Panc1 (cell line): Measurements from ENCODE around the gene TPRG1. TPM values are rescaled to one million over a fixed set of nuclear protein-coding genes. Genes with fewer than 3 reads are reported as not detected.

Experiments
- ATAC-seq: fragments of 200-7000 bp; cut with Tn5 transposase; 2 replicates; pipeline ENCODE4 v1.9.1; 2020; ENCODE audit warnings: mild to moderate bottlenecking, moderate library complexity
- BruUV-seq: library from RNA; stranded (reverse); fragments of 400-500 nt; replicated peaks from 2 replicates; lab custom pipeline; 2021; lab: Mats Ljungman, UMichigan
- CTCF ChIA-PET: fragments of 300-600 bp; sonication (Branson Sonifier 250); formaldehyde crosslinking; loops from one replicate; lab custom pipeline; 2022; ENCODE audit warnings: antibody characterized with exemption; lab: Charles Lee
- POLR2A ChIA-PET: fragments of 300-600 bp; sonication (Branson Sonifier 250); formaldehyde crosslinking; loops from one replicate; lab custom pipeline; 2022; ENCODE audit warnings: antibody characterized with exemption; lab: Charles Lee
- DNase-seq: peaks from one replicate; pipeline ENCODE4 v3.0.0-alpha.2; 2010; ENCODE audit warnings: low read depth, low spot score
- H3K27ac ChIP-seq: 2 replicates; pipeline ENCODE4 v1.5.1; 2011; ENCODE audit warnings: mild to moderate bottlenecking, low read length, inconsistent platforms
- H3K27me3 ChIP-seq: fragments of 200-500 bp; sonication (Bioruptor generic); 2 replicates; pipeline ENCODE4 v1.6.0; 2014; ENCODE audit warnings: low read length, inconsistent platforms; ENCODE audit not compliant: control insufficient read depth, insufficient read depth
- H3K36me3 ChIP-seq: fragments of 200-500 bp; sonication (Bioruptor generic); 2 replicates; pipeline ENCODE4 v1.5.1; 2014; ENCODE audit warnings: inconsistent platforms, mild to moderate bottlenecking, low read length, moderate library complexity; ENCODE audit not compliant: control insufficient read depth, insufficient read depth
- H3K4me1 ChIP-seq: 2 replicates; pipeline ENCODE4 v1.5.1; 2011; ENCODE audit warnings: inconsistent platforms, mild to moderate bottlenecking, low read length, moderate library complexity; ENCODE audit not compliant: control insufficient read depth, insufficient read depth
- H3K4me3 ChIP-seq, 2 experiments: 2 replicates each; pipeline ENCODE4 v1.5.1; 2011 to 2012; ENCODE audit warnings: low read depth in 2 of 2, low read length in 2 of 2, mild to moderate bottlenecking in 2 of 2, inconsistent platforms in 1 of 2, moderate library complexity in 1 of 2
- H3K9me3 ChIP-seq: fragments of 200-500 bp; sonication (Bioruptor generic); 2 replicates; pipeline ENCODE4 v1.5.1; 2014; ENCODE audit warnings: low read depth, mild to moderate bottlenecking, inconsistent platforms, low read length, moderate library complexity; ENCODE audit not compliant: control insufficient read depth, insufficient read depth
- POLR2AphosphoS5 ChIP-seq: IDR thresholded peaks from 2 replicates; pipeline ENCODE4 v1.6.1; 2012; ENCODE audit warnings: mild to moderate bottlenecking, low read depth, low read length, moderate library complexity
- SIN3A ChIP-seq: IDR thresholded peaks from 2 replicates; pipeline ENCODE4 v1.6.1; 2012; ENCODE audit warnings: low read depth, mild to moderate bottlenecking, low read length, moderate library complexity, borderline replicate concordance; ENCODE audit not compliant: insufficient read depth
- TCF7L2 ChIP-seq: IDR thresholded peaks from 2 replicates; pipeline ENCODE4 v1.6.1; 2011; ENCODE audit warnings: mild to moderate bottlenecking, low read depth, low read length, inconsistent platforms
- in situ Hi-C: cut with HindIII; loops from 2 replicates; pipeline ENCODE4 v1.10.0; 2016; ENCODE audit warnings: low sequenced_read_pairs, low pct_unique_long_range_greater_than_20kb
- intact Hi-C: fragments of 100-400 bp; cut with micrococcal nuclease; formaldehyde crosslinking; loops from one replicate; pipeline ENCODE4 v1.10.0; 2022; ENCODE audit not compliant: unreplicated experiment
- total RNA-seq: library from RNA; stranded (reverse); gene quantifications from one replicate; pipeline ENCODE4 v1.2.1, GENCODE V29; 2021; ENCODE audit not compliant: unreplicated experiment
- TF ChIP-seq, protein P1 (sequence below): fragments of 450-650 bp; IDR thresholded peaks from 2 replicates; pipeline ENCODE4 v1.5.1; 2017; ENCODE audit warnings: mild to moderate bottlenecking
- TF ChIP-seq, protein P2 (sequence below), 2 experiments: IDR thresholded peaks; 2 replicates each; pipeline ENCODE4 v1.6.1; 2011 to 2012; ENCODE audit warnings: low read depth in 2 of 2, control low read depth in 1 of 2, low read length in 1 of 2, mild to moderate bottlenecking in 1 of 2, moderate library complexity in 1 of 2; ENCODE audit not compliant: insufficient read depth in 1 of 2

TPRG1 gene
- total RNA-seq, 1 experiment from 2014 or later = not detected

DNA sequence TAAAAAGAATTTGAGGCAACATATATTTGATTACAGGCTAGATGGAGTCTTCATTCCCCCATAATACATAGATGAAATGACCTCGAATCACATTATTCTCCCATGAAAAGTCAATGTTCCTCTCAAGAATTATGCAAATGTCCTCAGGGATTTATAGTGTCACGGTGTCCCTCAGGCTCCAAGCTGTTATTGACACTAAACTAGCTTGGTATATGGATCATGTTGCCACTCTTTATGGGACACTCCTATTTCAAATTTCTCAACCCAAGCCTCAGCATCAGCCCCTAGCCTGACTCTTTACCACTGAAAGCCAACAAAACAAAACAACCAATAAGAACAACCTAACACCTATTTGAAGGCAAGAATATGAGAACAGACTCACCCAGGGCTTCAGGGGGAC, 139.8 kb downstream of the TPRG1 start:
- ChIA-PET CTCF (no interaction called here), POLR2A (no interaction called here)
- H3K36me3 ChIP-seq = no peaks in the 10 kb centered on the region
- DNase-seq = no peak
- no peak overlapping the region for H3K27ac ChIP-seq
- no peaks in the 10 kb centered on the region for H3K27me3 ChIP-seq
- intact Hi-C loops (no loop called here), in situ Hi-C loops (no loop called here)
- BruUV-seq = no TSS peak
- TF ChIP-seq, protein P1, sequence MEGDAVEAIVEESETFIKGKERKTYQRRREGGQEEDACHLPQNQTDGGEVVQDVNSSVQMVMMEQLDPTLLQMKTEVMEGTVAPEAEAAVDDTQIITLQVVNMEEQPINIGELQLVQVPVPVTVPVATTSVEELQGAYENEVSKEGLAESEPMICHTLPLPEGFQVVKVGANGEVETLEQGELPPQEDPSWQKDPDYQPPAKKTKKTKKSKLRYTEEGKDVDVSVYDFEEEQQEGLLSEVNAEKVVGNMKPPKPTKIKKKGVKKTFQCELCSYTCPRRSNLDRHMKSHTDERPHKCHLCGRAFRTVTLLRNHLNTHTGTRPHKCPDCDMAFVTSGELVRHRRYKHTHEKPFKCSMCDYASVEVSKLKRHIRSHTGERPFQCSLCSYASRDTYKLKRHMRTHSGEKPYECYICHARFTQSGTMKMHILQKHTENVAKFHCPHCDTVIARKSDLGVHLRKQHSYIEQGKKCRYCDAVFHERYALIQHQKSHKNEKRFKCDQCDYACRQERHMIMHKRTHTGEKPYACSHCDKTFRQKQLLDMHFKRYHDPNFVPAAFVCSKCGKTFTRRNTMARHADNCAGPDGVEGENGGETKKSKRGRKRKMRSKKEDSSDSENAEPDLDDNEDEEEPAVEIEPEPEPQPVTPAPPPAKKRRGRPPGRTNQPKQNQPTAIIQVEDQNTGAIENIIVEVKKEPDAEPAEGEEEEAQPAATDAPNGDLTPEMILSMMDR = no peak
- TF ChIP-seq, protein P2, sequence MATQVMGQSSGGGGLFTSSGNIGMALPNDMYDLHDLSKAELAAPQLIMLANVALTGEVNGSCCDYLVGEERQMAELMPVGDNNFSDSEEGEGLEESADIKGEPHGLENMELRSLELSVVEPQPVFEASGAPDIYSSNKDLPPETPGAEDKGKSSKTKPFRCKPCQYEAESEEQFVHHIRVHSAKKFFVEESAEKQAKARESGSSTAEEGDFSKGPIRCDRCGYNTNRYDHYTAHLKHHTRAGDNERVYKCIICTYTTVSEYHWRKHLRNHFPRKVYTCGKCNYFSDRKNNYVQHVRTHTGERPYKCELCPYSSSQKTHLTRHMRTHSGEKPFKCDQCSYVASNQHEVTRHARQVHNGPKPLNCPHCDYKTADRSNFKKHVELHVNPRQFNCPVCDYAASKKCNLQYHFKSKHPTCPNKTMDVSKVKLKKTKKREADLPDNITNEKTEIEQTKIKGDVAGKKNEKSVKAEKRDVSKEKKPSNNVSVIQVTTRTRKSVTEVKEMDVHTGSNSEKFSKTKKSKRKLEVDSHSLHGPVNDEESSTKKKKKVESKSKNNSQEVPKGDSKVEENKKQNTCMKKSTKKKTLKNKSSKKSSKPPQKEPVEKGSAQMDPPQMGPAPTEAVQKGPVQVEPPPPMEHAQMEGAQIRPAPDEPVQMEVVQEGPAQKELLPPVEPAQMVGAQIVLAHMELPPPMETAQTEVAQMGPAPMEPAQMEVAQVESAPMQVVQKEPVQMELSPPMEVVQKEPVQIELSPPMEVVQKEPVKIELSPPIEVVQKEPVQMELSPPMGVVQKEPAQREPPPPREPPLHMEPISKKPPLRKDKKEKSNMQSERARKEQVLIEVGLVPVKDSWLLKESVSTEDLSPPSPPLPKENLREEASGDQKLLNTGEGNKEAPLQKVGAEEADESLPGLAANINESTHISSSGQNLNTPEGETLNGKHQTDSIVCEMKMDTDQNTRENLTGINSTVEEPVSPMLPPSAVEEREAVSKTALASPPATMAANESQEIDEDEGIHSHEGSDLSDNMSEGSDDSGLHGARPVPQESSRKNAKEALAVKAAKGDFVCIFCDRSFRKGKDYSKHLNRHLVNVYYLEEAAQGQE (IDR thresholded peaks at IDR 0.05; ENCODE audit: insufficient read depth in 1 of 2, low read depth in 2 of 2, low read length in 1 of 2) = no peak
- no peak for TF ChIP-seq SIN3A
- no peak for TF ChIP-seq POLR2AphosphoS5
- no peak for TF ChIP-seq TCF7L2
- no peak for ATAC-seq
- no peaks in the 10 kb centered on the region; the same call in 1 of the 2 replicates for H3K4me1 ChIP-seq
- H3K4me3 ChIP-seq = no peak overlapping the region
- no peaks in the 10 kb centered on the region for H3K9me3 ChIP-seq

- Histone ChIP-seq H3K27me3 (no peaks in the 10 kb centered on the region), H3K4me3 (no peak overlapping the region), H3K9me3 (no peaks in the 10 kb centered on the region), H3K27ac (no peak overlapping the region), H3K36me3 (no peaks in the 10 kb centered on the region), H3K4me1 (no peaks in the 10 kb centered on the region; the same call in 1 of the 2 replicates)
- intact Hi-C loops = no loop called here
- DNase-seq (no peak), ATAC-seq (no peak)
- in situ Hi-C loops = no loop called here
- TF ChIP-seq, protein P1 = no peak
- TF ChIP-seq SIN3A = no peak
- TF ChIP-seq, protein P2 (IDR thresholded peaks at IDR 0.05; ENCODE audit: insufficient read depth in 1 of 2, low read depth in 2 of 2, low read length in 1 of 2) = no peak
- TF ChIP-seq TCF7L2 = no peak
- TF ChIP-seq POLR2AphosphoS5 = no peak
- no TSS peak for BruUV-seq
- POLR2A ChIA-PET = no interaction called here
- CTCF ChIA-PET = no interaction called here
These were observed 141.1 kb downstream of the TPRG1 start for GRCh38 chr3:189312866-189313265.
